Stimulated activated CD4-positive, alpha-beta T cell treated with anti-CD3 and anti-CD28 coated beads, Interleukin-12 subunit alpha, Interleukin-12 subunit beta, amount 100 ng/mL, for 4 hours (primary cell): ENCODE measurements around the gene DNAJB12.
A peak's percentile ranks its signal among the peaks of the same experiment; 100 is the strongest.
"Not testable (repeated sequence)": the region's sequence is repeated elsewhere in the genome, so short reads cannot be mapped to it uniquely, and the experiment has no call there.

Experiments
- DNase-seq: peaks from one replicate; pipeline ENCODE4 v3.0.0-alpha.2; 2020

Gene DNAJB12

GRCh38 chr10:72353028-72353964 is 1.4 kb downstream of the DNAJB12 start:
- no peak for DNase-seq

GRCh38 chr10:72351479-72351878 is 3.2 kb downstream of the DNAJB12 start:
- DNase-seq, result no peak

DNA sequence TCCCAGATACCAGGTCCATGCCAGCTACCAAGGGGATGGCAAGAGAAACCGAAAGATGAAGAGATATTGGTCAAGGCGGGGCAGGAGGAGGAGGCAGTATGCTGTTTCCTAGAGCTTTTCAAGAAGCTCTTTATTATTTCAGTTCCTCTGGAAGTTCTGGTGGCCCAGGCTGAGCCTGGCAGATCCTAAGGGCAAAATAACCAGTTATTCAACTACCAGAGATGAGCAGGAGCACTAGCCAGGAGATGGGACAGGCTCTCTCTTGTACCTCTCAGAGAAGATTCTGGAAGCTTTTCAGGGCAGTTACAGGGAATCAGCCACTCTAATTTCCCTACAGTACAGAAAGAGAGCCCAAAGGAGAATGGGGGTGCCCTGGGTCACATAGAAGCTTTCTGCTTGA is 5.3 kb downstream of the DNAJB12 start:
- no peak for DNase-seq

DNA sequence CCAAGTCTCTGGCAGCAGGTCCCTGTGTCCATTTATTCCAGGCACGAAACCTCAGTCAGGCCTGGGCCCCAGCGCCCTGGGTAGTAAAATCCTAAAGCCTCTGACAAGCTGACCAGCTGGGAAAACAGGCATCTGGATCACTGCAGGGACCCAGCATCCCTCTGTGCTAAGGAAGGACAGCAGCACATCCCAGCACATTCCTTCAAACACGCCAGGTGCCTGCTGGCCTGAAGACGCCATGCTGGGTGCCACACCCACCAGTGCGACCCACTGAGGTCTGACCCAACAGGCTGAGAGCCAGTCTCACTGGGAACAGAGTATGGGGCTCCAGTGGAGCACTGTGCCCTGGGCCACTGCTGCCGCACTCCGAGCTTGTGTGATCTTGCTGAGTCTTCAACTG is 6.4 kb downstream of the DNAJB12 start:
- DNase-seq, result no peak

GRCh38 chr10:72346117-72346516 is 8.6 kb downstream of the DNAJB12 start:
- not testable (repeated sequence) for DNase-seq

GRCh38 chr10:72344932-72345331 is 9.8 kb downstream of the DNAJB12 start:
- DNase-seq, result no peak

DNA sequence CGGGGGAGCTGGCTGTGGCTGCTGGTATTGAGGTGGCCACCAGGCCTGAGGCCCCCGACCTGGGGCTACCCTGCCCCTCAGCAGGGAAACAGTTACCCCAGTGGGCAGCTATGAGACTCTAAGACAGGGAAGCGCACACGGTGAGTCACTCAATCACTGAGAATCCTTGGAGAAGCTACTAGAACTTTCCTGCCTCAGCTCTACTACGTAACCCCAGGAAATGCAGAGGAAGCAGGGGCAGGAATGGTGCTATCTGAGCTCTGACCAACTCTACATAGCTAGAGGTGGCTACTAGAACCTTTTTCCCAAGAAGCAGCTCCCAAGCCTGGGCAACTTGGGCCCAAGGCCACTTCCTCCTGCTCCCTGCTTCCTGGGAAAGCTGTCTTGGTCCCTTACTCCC is 11.8 kb downstream of the DNAJB12 start:
- DNase-seq, result no peak

GRCh38 chr10:72340510-72341261 is 14.0 kb downstream of the DNAJB12 start:
- DNase-seq, result peak; percentile 74

- DNase-seq, result no peak
Measured at GRCh38 chr10:72338180-72338579, 16.5 kb downstream of the DNAJB12 start.

- DNase-seq, result no peak
Measured at GRCh38 chr10:72337722-72338121, 17.0 kb downstream of the DNAJB12 start.

DNA sequence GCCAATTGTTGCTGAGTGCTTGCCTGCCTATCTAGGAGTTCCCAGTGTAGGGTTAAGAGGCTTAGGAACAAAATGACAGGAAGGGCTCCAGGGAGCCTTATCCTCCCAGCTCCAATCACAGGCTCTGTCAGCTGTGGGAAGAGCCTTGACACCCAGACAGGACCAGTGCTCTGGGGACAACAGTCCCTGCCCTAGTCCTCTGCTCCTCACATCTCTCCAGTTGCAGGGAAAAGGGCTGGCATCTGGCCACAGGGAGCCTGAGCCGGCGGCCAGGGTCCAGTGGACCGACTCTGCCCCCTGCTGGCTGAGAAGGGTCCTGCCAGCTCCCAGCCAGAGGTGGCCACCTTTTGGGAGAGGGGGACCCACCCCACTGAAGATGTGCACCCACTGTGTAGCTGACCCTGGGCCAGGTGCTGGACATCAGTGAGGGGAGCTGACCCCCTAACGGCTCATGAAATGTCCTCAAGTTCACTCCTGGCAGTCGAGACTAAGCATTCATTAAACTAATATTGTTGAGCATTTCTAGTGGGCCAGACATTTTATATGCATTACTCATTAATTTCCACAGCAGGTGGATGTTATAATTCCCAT is 17.6 kb downstream of the DNAJB12 start:
- peak; percentile 68 for DNase-seq

GRCh38 chr10:72336259-72337038 is 18.3 kb downstream of the DNAJB12 start:
- no peak for DNase-seq

GRCh38 chr10:72335394-72336258 is 19.1 kb downstream of the DNAJB12 start:
- DNase-seq, result no peak

GRCh38 chr10:72334825-72335393 is 19.8 kb downstream of the DNAJB12 start:
- DNase-seq, result peak; percentile 52

DNA sequence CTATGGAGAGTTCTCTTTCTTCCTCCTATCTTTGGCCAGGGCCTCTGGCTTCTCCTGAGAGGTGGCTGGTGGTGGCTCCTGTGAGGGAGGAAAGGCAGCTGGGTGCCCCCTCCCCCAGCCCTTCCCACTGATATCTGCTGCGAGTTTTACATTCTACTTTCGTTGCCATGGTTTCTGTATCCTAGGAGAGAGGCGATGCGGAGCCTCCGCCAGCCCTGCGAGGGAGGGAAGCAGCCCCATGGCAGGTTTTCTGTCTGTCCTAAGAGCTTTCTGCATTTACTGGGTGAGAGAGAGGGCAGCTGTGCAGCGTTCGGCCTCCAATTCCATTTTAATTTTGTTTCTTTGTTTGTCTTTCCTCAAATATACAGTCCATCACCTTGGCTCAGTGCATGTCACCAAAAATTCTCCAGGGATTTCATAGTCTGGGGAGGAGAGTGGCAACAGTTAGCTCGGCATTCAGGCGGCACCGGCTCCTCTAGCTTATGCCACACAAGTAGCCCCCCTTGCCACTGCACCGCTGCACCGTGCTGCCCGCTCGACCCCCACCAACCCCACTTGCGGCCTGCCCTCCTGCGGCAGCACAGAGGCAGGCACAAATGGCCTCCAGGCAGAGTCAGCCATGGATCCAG is 20.4 kb downstream of the DNAJB12 start:
- no peak for DNase-seq

- no peak for DNase-seq
Measured at GRCh38 chr10:72333112-72334015, 21.4 kb downstream of the DNAJB12 start.

GRCh38 chr10:72332423-72333111 is 22.2 kb downstream of the DNAJB12 start:
- DNase-seq, result no peak

DNA sequence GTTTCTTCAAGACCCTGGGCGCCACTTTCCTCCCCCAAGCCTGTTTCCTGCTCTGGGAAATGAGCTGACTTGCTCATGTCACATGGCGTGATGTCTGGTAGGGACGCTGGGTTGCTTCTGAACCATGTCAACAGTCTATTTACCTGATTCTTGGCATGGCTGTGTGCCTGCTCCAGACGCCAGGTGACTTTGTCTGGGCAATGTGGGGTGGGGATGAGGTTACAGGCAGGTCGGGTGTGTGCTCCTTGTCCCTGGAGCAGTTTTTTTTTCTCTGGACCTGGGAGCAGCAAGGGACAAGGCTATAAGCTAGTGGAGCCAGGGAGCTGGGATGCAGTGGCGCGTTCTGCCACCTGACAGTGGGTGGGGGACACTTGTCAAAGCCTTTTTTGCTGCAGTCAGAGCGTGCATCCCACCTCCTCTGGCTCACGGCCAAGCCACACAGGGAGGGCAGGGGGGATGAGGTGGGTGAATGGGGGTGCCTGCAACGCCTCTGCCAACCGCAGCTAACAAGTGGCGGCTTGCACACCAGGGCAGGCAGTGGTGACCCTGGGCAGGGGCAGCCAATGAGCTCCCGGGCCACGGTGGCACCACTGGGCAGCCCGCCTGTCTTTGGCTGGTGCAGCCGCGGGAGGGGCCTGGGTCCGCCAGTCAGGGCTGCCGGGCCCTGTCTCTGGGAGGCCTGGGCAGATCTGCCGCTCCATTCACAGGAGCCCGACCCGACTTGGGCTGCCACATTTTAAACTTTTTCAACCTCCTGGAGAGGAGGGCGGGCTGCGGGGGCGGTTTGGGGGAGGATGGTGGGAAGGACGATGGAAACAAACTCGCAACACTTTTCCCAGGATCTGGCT is 22.9 kb downstream of the DNAJB12 start:
- peak; percentile 79 for DNase-seq
